ENCODE results near the gene PLXNB2. TPM values are rescaled to one million over a fixed set of nuclear protein-coding genes. Genes with fewer than 3 reads are reported as not detected.

Gene PLXNB2
- total RNA-seq, 4 donors from 2014 or later: 105 to 199 (median 155) TPM

DNA sequence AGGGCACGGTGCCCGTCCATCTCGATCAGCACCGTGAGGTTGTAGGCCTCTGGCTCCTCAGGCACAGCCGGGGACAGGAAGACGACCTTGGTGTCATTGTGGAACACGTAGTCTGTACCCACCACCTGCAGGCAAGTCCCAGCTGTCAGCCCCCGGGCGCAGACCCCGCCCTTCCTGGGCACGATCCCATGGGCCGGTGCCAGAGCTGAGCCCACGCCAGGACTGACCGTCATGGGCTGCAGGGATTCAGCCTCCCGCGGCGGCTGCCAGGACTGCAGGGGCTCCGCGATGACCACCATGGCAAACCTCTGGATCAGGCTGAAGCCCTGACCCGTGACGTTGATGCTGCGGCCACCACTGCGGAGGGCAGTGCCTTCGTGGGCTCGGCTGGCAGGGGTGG is 25.5 kb downstream of the PLXNB2 start:
- intact Hi-C loops (cut with DNase I; ENCODE audit: low total_unique reads): no loop called here
- no peak overlapping the region for H3K4me3 ChIP-seq (ENCODE audit: low read depth, poor library complexity, severe bottlenecking)
- no peak for TF ChIP-seq POLR2A (IDR thresholded peaks at IDR 0.05)
- TF ChIP-seq, protein P1, sequence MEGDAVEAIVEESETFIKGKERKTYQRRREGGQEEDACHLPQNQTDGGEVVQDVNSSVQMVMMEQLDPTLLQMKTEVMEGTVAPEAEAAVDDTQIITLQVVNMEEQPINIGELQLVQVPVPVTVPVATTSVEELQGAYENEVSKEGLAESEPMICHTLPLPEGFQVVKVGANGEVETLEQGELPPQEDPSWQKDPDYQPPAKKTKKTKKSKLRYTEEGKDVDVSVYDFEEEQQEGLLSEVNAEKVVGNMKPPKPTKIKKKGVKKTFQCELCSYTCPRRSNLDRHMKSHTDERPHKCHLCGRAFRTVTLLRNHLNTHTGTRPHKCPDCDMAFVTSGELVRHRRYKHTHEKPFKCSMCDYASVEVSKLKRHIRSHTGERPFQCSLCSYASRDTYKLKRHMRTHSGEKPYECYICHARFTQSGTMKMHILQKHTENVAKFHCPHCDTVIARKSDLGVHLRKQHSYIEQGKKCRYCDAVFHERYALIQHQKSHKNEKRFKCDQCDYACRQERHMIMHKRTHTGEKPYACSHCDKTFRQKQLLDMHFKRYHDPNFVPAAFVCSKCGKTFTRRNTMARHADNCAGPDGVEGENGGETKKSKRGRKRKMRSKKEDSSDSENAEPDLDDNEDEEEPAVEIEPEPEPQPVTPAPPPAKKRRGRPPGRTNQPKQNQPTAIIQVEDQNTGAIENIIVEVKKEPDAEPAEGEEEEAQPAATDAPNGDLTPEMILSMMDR (IDR thresholded peaks at IDR 0.05): no peak
- WGBS, 2 donors: 54 to 59% methylated on average over 12 to 17 of the region's 25 CpGs
- DNase-seq (ENCODE audit: low spot score in 2 of 2): no peak

DNA sequence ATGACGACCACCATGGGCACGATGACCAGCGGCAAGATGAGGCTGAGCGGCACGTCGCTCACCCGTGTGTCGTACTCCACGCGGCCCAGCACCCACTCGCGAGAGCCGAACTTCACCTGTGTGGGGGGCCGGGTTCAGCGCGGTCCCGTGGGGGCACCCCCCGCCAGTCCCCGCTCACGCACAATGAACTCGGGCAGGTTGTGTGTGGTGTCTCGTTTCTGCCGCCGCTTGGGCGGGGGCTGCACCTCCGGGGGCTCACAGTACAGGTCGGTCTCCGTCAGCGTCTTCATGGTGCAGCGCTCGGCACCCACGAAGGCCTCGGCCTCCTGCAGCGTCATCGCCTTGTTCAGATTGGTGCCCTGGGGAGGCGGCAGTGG is 26.1 kb downstream of the PLXNB2 start:
- TF ChIP-seq, protein P1 (IDR thresholded peaks at IDR 0.05): no peak
- TF ChIP-seq POLR2A (IDR thresholded peaks at IDR 0.05): no peak
- H3K4me3 ChIP-seq (ENCODE audit: low read depth, poor library complexity, severe bottlenecking): no peak overlapping the region
- WGBS, 2 donors: 93 to 96% methylated on average over 36 of the region's 36 CpGs
- DNase-seq (ENCODE audit: low spot score in 2 of 2): no peak
- intact Hi-C loops (cut with DNase I; ENCODE audit: low total_unique reads): no loop called here

DNA sequence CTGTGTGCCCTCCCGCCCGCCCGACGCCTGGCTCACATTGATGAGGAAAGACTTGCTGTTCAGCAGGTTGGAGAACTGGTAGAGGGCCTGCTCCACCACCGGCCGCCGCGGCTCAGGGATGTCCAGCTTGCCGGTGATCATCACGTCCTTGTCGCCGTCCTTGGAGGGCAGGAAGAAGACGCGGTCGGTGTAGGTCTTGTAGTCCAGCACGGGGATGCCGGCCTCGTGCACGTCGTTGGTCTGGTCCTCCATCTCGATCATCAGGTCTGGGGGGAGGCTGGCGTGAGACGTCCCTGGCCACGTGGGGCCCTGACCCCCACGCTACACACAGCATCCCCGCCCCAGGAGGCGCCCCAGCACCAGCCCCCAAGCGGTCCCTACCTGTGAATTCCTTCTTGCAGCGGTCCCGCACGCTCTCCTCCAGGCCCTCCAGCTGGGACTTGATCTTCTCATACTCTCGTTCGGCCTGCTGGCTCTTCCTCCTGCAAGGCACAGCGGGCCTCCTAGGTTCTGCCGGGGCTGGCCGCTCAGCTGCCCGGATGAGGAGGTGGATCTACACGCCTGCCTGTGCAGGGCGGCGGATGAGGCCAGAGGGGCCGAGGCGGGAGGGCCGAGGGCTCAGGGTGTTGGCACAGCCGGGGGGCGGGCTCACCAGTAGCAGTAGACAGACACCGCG is 26.6 kb downstream of the PLXNB2 start:
- DNase-seq (ENCODE audit: low spot score in 2 of 2): no peak
- TF ChIP-seq, protein P1 (IDR thresholded peaks at IDR 0.05): no peak
- no peak for TF ChIP-seq POLR2A (IDR thresholded peaks at IDR 0.05)
- H3K4me3 ChIP-seq (ENCODE audit: low read depth, poor library complexity, severe bottlenecking): no peak overlapping the region
- 93 to 94% methylated on average over 47 of the region's 47 CpGs for whole genome bisulfite sequencing, 2 donors
- intact Hi-C loops (cut with DNase I; ENCODE audit: low total_unique reads): no loop called here

DNA sequence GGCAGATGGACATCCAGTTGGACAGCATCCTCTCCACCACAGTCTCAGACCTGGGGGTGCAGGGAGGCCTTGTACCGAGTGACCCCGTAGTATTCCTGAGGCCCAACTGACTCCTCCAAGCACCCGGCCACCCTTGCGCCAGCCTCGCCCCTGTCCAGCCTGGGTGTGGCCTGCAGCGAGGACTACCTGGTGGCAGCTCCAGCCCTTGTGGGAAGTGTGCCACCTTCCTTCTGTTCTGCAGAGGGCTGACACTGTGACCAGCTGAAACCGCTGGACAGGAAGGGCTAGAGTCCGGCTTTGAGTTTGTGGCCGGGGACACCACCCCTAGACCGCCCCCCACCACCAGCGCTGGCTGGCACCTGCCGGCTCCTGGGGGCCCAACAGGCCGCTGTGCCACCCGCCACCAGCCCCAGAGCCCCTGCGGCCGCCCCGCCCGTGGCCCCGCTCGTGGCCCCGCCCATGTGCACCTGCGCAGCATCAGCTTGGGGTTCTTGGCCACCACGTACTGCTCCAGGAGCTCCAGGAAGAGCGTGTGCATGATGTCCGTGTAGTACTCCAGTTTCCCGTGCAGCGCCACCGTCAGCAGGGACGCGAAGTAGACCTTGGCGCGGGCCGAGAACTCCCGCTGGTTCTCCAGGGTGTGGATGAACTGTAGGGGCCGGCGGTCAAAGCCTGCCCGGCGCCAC is 27.3 kb downstream of the PLXNB2 start:
- intact Hi-C loops (cut with DNase I; ENCODE audit: low total_unique reads): no loop called here
- TF ChIP-seq, protein P1 (IDR thresholded peaks at IDR 0.05): no peak
- TF ChIP-seq POLR2A (IDR thresholded peaks at IDR 0.05): no peak
- whole genome bisulfite sequencing, 2 donors: 92 to 93% methylated on average over 37 of the region's 38 CpGs
- no peak overlapping the region for H3K4me3 ChIP-seq (ENCODE audit: low read depth, poor library complexity, severe bottlenecking)
- DNase-seq (ENCODE audit: low spot score in 2 of 2): no peak

DNA sequence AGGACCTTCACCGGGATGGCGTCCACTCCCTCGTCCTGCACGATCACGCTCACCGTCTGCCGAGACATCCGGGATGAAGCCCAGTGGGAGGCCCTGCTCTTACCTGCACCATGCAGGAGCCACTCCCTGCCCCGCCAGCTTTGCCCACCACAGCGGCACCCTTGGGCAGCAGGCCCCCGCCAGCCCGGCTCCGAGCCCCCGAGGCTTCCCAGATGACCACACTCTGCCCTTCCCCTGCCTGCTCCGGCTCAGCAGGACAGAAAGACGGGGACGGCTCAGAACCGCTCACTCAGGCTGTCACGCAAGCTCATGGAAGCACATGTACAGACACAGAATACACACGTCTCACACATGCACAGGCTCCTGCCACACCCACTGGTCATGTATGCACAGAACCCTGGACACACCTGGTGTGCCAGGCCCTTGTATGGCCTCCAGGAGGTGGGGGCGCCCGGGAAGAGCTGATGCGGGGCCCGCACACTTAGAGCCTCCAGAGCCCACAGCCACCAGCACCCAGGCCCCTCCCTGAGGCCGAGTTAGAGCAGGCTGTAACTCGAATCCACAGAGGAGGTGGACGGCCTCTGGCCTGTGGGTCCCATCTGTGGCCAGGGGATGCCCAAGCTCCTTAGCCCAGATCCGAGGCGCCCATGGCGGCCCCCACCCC is 28.4 kb downstream of the PLXNB2 start:
- DNase-seq (ENCODE audit: low spot score in 2 of 2): no peak
- WGBS, 2 donors: 84 to 91% methylated on average over 23 to 30 of the region's 30 CpGs
- H3K4me3 ChIP-seq (ENCODE audit: low read depth, poor library complexity, severe bottlenecking): no peak overlapping the region
- intact Hi-C loops (cut with DNase I; ENCODE audit: low total_unique reads): loop anchor here (10.0 kb wide), 1 partner anchor 46 kb away; the partner anchor contains the start of gene DENND6B
- TF ChIP-seq, protein P1 (IDR thresholded peaks at IDR 0.05): no peak
- no peak for TF ChIP-seq POLR2A (IDR thresholded peaks at IDR 0.05)

Data from lower leg skin (tissue), 4 donors.